Panc1 (cell line): ENCODE measurements around the gene SORT1. TPM values are rescaled to one million over a fixed set of nuclear protein-coding genes. Genes with fewer than 3 reads are reported as not detected.

ENCODE experiments used
- ATAC-seq: fragments of 200-7000 bp; cut with Tn5 transposase; 2 replicates; pipeline ENCODE4 v1.9.1; 2020; ENCODE audit warnings: mild to moderate bottlenecking, moderate library complexity
- BruUV-seq: library from RNA; stranded (reverse); fragments of 400-500 nt; replicated peaks from 2 replicates; lab custom pipeline; 2021; lab: Mats Ljungman, UMichigan
- CTCF ChIA-PET: fragments of 300-600 bp; sonication (Branson Sonifier 250); formaldehyde crosslinking; loops from one replicate; lab custom pipeline; 2022; ENCODE audit warnings: antibody characterized with exemption; lab: Charles Lee
- POLR2A ChIA-PET: fragments of 300-600 bp; sonication (Branson Sonifier 250); formaldehyde crosslinking; loops from one replicate; lab custom pipeline; 2022; ENCODE audit warnings: antibody characterized with exemption; lab: Charles Lee
- DNase-seq: peaks from one replicate; pipeline ENCODE4 v3.0.0-alpha.2; 2010; ENCODE audit warnings: low read depth, low spot score
- H3K27ac ChIP-seq: 2 replicates; pipeline ENCODE4 v1.5.1; 2011; ENCODE audit warnings: mild to moderate bottlenecking, low read length, inconsistent platforms
- H3K27me3 ChIP-seq: fragments of 200-500 bp; sonication (Bioruptor generic); 2 replicates; pipeline ENCODE4 v1.6.0; 2014; ENCODE audit warnings: low read length, inconsistent platforms; ENCODE audit not compliant: control insufficient read depth, insufficient read depth
- H3K36me3 ChIP-seq: fragments of 200-500 bp; sonication (Bioruptor generic); 2 replicates; pipeline ENCODE4 v1.5.1; 2014; ENCODE audit warnings: inconsistent platforms, mild to moderate bottlenecking, low read length, moderate library complexity; ENCODE audit not compliant: control insufficient read depth, insufficient read depth
- H3K4me1 ChIP-seq: 2 replicates; pipeline ENCODE4 v1.5.1; 2011; ENCODE audit warnings: inconsistent platforms, mild to moderate bottlenecking, low read length, moderate library complexity; ENCODE audit not compliant: control insufficient read depth, insufficient read depth
- H3K4me3 ChIP-seq, 2 experiments: 2 replicates each; pipeline ENCODE4 v1.5.1; 2011 to 2012; ENCODE audit warnings: low read depth in 2 of 2, low read length in 2 of 2, mild to moderate bottlenecking in 2 of 2, inconsistent platforms in 1 of 2, moderate library complexity in 1 of 2
- H3K9me3 ChIP-seq: fragments of 200-500 bp; sonication (Bioruptor generic); 2 replicates; pipeline ENCODE4 v1.5.1; 2014; ENCODE audit warnings: low read depth, mild to moderate bottlenecking, inconsistent platforms, low read length, moderate library complexity; ENCODE audit not compliant: control insufficient read depth, insufficient read depth
- CTCF ChIP-seq: fragments of 450-650 bp; IDR thresholded peaks from 2 replicates; pipeline ENCODE4 v1.5.1; 2017; ENCODE audit warnings: mild to moderate bottlenecking
- POLR2AphosphoS5 ChIP-seq: IDR thresholded peaks from 2 replicates; pipeline ENCODE4 v1.6.1; 2012; ENCODE audit warnings: mild to moderate bottlenecking, low read depth, low read length, moderate library complexity
- REST ChIP-seq, 2 experiments: IDR thresholded peaks; 2 replicates each; pipeline ENCODE4 v1.6.1; 2011 to 2012; ENCODE audit warnings: low read depth in 2 of 2, control low read depth in 1 of 2, low read length in 1 of 2, mild to moderate bottlenecking in 1 of 2, moderate library complexity in 1 of 2; ENCODE audit not compliant: insufficient read depth in 1 of 2
- SIN3A ChIP-seq: IDR thresholded peaks from 2 replicates; pipeline ENCODE4 v1.6.1; 2012; ENCODE audit warnings: low read depth, mild to moderate bottlenecking, low read length, moderate library complexity, borderline replicate concordance; ENCODE audit not compliant: insufficient read depth
- TCF7L2 ChIP-seq: IDR thresholded peaks from 2 replicates; pipeline ENCODE4 v1.6.1; 2011; ENCODE audit warnings: mild to moderate bottlenecking, low read depth, low read length, inconsistent platforms
- in situ Hi-C: cut with HindIII; loops from 2 replicates; pipeline ENCODE4 v1.10.0; 2016; ENCODE audit warnings: low sequenced_read_pairs, low pct_unique_long_range_greater_than_20kb
- intact Hi-C: fragments of 100-400 bp; cut with micrococcal nuclease; formaldehyde crosslinking; loops from one replicate; pipeline ENCODE4 v1.10.0; 2022; ENCODE audit not compliant: unreplicated experiment
- total RNA-seq: library from RNA; stranded (reverse); gene quantifications from one replicate; pipeline ENCODE4 v1.2.1, GENCODE V29; 2021; ENCODE audit not compliant: unreplicated experiment

SORT1 gene
- total RNA-seq, 1 experiment from 2014 or later: 25.1 TPM

DNA sequence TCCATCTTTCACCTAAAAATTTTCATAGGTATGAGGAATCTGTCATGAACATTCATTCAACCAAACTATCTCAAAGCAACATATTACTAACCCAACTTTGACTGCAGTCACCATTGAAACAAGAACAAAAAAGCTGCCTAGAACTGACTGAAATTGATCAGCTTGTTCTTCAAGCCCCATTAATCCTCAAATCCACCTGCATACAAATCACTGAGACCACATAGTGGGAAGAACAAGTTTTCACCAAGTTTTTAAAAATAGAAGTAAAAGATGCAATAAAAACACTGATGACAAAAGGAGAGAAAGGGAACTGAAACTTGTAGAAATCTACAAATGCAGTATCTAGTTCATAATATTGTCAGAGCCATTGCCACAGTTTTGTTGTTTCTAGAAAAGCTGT lies 6.1 kb downstream of the SORT1 start:
- no peaks in the 10 kb centered on the region for H3K27me3 ChIP-seq
- in situ Hi-C loops (no loop called here), intact Hi-C loops (no loop called here)
- H3K27ac ChIP-seq: 0 out of 2 replicates have a peak overlapping the region, but pooled peaks have one; percentile 7
- no peak overlapping the region for H3K4me3 ChIP-seq
- H3K4me1 ChIP-seq: peaks cover 13% of the 10 kb centered on the region
- TF ChIP-seq REST (IDR thresholded peaks at IDR 0.05; ENCODE audit: insufficient read depth in 1 of 2, low read depth in 2 of 2, low read length in 1 of 2) (no peak), TCF7L2 (no peak), SIN3A (no peak), CTCF (no peak), POLR2AphosphoS5 (no peak)
- no peaks in the 10 kb centered on the region for H3K9me3 ChIP-seq
- no TSS peak for BruUV-seq
- no peak for DNase-seq
- H3K36me3 ChIP-seq: no peaks in the 10 kb centered on the region
- ChIA-PET POLR2A (interaction anchor here (0.7 kb wide), 1 partner anchor 11 kb away, joined by 3 read pairs; no protein-coding TSS in a partner anchor), CTCF (no interaction called here)
- ATAC-seq: no peak

- Histone ChIP-seq H3K4me1 (peaks cover 8% of the 10 kb centered on the region), H3K36me3 (no peaks in the 10 kb centered on the region), H3K4me3 (no peak overlapping the region), H3K27me3 (no peaks in the 10 kb centered on the region), H3K27ac (0 out of 2 replicates have a peak overlapping the region, but pooled peaks have one; percentile 7), H3K9me3 (no peaks in the 10 kb centered on the region)
- in situ Hi-C loops: no loop called here
- DNase-seq (no peak), ATAC-seq (no peak)
- ChIA-PET POLR2A (no interaction called here), CTCF (interaction anchor here (0.6 kb wide), 1 partner anchor 16 kb away, joined by 5 read pairs; no protein-coding TSS in a partner anchor)
- intact Hi-C loops: no loop called here
- BruUV-seq: no TSS peak
- TF ChIP-seq REST (IDR thresholded peaks at IDR 0.05; ENCODE audit: insufficient read depth in 1 of 2, low read depth in 2 of 2, low read length in 1 of 2) (no peak), TCF7L2 (no peak), CTCF (no peak), SIN3A (no peak), POLR2AphosphoS5 (no peak)
These were observed 6.6 kb downstream of the SORT1 start for GRCh38 chr1:109391157-109391556.
